Measurements from ENCODE around the gene RNF138.

GRCh38 chr18:32139835-32140283 lies 48.2 kb downstream of the RNF138 start:
- TF ChIP-seq EP300 (IDR thresholded peaks at IDR 0.05): no peak
- TF ChIP-seq, protein P1, sequence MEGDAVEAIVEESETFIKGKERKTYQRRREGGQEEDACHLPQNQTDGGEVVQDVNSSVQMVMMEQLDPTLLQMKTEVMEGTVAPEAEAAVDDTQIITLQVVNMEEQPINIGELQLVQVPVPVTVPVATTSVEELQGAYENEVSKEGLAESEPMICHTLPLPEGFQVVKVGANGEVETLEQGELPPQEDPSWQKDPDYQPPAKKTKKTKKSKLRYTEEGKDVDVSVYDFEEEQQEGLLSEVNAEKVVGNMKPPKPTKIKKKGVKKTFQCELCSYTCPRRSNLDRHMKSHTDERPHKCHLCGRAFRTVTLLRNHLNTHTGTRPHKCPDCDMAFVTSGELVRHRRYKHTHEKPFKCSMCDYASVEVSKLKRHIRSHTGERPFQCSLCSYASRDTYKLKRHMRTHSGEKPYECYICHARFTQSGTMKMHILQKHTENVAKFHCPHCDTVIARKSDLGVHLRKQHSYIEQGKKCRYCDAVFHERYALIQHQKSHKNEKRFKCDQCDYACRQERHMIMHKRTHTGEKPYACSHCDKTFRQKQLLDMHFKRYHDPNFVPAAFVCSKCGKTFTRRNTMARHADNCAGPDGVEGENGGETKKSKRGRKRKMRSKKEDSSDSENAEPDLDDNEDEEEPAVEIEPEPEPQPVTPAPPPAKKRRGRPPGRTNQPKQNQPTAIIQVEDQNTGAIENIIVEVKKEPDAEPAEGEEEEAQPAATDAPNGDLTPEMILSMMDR (IDR thresholded peaks at IDR 0.05): no peak

Data from upper lobe of left lung (tissue), 4 donors.